Measurements from ENCODE around the gene ABCC4. TPM values are rescaled to one million over a fixed set of nuclear protein-coding genes. Genes with fewer than 3 reads are reported as not detected.

Gene ABCC4
- total and polyA plus RNA-seq, 2 of the 13 experiments (the other 11 are each of a cell fraction or from before 2014, with no cell fraction given), result 4.2 to 11.3 TPM

GRCh38 chr13:95236774-95237173 is 64.5 kb downstream of the ABCC4 start:
- Histone ChIP-seq H3K79me2 (ENCODE audit: insufficient read depth, low read length) (no peaks in the 10 kb centered on the region), H3K9ac (ENCODE audit: insufficient read depth, low read depth, low read length) (no peak overlapping the region), H3K4me3 (replicated peaks in 1 of 3; ENCODE audit: insufficient read depth in 1 of 3, low read depth in 2 of 3, low read length in 3 of 3) (no peak overlapping the region), H2AFZ (ENCODE audit: low read length) (no peak overlapping the region), H3K36me3 (replicated peaks in 1 of 2; ENCODE audit: control insufficient read depth in 1 of 2, insufficient read depth in 2 of 2, low read length in 2 of 2) (no peaks in the 10 kb centered on the region), H3K4me1 (ENCODE audit: insufficient read depth, low read length) (peaks cover 8% of the 10 kb centered on the region), H3K9me3 (ENCODE audit: low read length) (no peaks in the 10 kb centered on the region), H3K27ac (ENCODE audit: extremely low read length, insufficient read depth, low read length) (no peak overlapping the region), H4K20me1 (ENCODE audit: insufficient read depth, low read length) (no peaks in the 10 kb centered on the region), H3K27me3 (ENCODE audit: control insufficient read depth in 1 of 2, insufficient read depth in 2 of 2, low read length in 2 of 2) (no peaks in the 10 kb centered on the region), H3K4me2 (ENCODE audit: low read depth, low read length) (no peak overlapping the region)
- no peak for ATAC-seq
- CTCF ChIA-PET (ENCODE audit: low intra/inter-chr PET ratio, low total read pairs), result no interaction called here
- no peak for DNase-seq (ENCODE audit: low spot score)
- WGBS (ENCODE audit: low lambda C conversion rate), result 92% methylated on average over 9 of the region's 9 CpGs
- TF ChIP-seq ZBTB44 (CRISPR knock-in tag; IDR thresholded peaks at IDR 0.05), result no peak
- TF ChIP-seq DMAP1 (CRISPR knock-in tag; IDR thresholded peaks at IDR 0.05), result no peak
- TF ChIP-seq SMARCE1 (IDR thresholded peaks at IDR 0.05; ENCODE audit: borderline replicate concordance), result no peak
- TF ChIP-seq PRPF4 (IDR thresholded peaks at IDR 0.05; ENCODE audit: low read depth, low read length, poor library complexity, severe bottlenecking), result no peak
- TF ChIP-seq ZNF878 (CRISPR knock-in tag; IDR thresholded peaks at IDR 0.05), result no peak
- no peak for TF ChIP-seq XBP1 (CRISPR knock-in tag; IDR thresholded peaks at IDR 0.05)
- no peak for TF ChIP-seq TERF1 (CRISPR knock-in tag; IDR thresholded peaks at IDR 0.05)
- no peak for TF ChIP-seq ZFP62 (CRISPR knock-in tag; IDR thresholded peaks at IDR 0.05)
- no peak for TF ChIP-seq SNAPC5 (CRISPR knock-in tag; IDR thresholded peaks at IDR 0.05; ENCODE audit: borderline replicate concordance)
- no peak for TF ChIP-seq IRX3 (CRISPR knock-in tag; IDR thresholded peaks at IDR 0.05; ENCODE audit: borderline replicate concordance, low read depth)
- no peak for TF ChIP-seq ZBTB3 (CRISPR knock-in tag; IDR thresholded peaks at IDR 0.05; ENCODE audit: borderline replicate concordance, low read depth)
- no peak for TF ChIP-seq ZBTB14 (CRISPR knock-in tag; IDR thresholded peaks at IDR 0.05)
- no peak for TF ChIP-seq FIP1L1 (IDR thresholded peaks at IDR 0.05; ENCODE audit: borderline replicate concordance, insufficient read depth, low read depth, low read length)
- TF ChIP-seq GPN1 (CRISPR knock-in tag; IDR thresholded peaks at IDR 0.05; ENCODE audit: borderline replicate concordance), result no peak
- TF ChIP-seq TFE3 (CRISPR knock-in tag; IDR thresholded peaks at IDR 0.05), result no peak
- no peak for FAIRE-seq
- in situ Hi-C loops (cut with HindIII; ENCODE audit: extremely low pct_ligation_motif_present, low pct_unique_long_range_greater_than_20kb) (no loop called here), intact Hi-C loops (cut with micrococcal nuclease; ENCODE audit: unreplicated experiment) (no loop called here)
- BruUV-seq (replicated peaks), result no TSS peak
- POLR2A ChIA-PET, result no interaction called here

All from HepG2 (cell line).